ENCODE data around the gene JARID2. TPM values are rescaled to one million over a fixed set of nuclear protein-coding genes. Genes with fewer than 3 reads are reported as not detected.

Gene JARID2
- total RNA-seq, 1 experiment from 2014 or later, result 180 TPM

GRCh38 chr6:15370733-15371671 lies 125.1 kb downstream of the JARID2 start (continued):
- TF ChIP-seq FOXJ3 (CRISPR knock-in tag; IDR thresholded peaks at IDR 0.05; ENCODE audit: borderline replicate concordance) (no peak), ZNF219 (CRISPR knock-in tag; IDR thresholded peaks at IDR 0.05; ENCODE audit: borderline replicate concordance) (no peak), ZNF232 (CRISPR knock-in tag; IDR thresholded peaks at IDR 0.05) (no peak), MYBL2 (CRISPR knock-in tag; IDR thresholded peaks at IDR 0.05) (no peak), FOXP4 (CRISPR knock-in tag; IDR thresholded peaks at IDR 0.05) (no peak), SP1 (CRISPR knock-in tag; conservative IDR thresholded peaks at IDR 0.05) (no peak), ZNF512 (CRISPR knock-in tag; IDR thresholded peaks at IDR 0.05; ENCODE audit: borderline replicate concordance) (no peak), HMGA2 (CRISPR knock-in tag; IDR thresholded peaks at IDR 0.05) (no peak)

- no peak for ATAC-seq
- Mint-ChIP-seq H3K27ac (no peak overlapping the region), H3K4me3 (no peak overlapping the region), H3K9me3 (no peaks in the 10 kb centered on the region), H3K36me3 (peaks cover 11% of the 10 kb centered on the region), H3K27me3 (ENCODE audit: low read depth) (no peaks in the 10 kb centered on the region), H3K4me1 (peaks cover 47% of the 10 kb centered on the region)
- CTCF ChIA-PET, result no interaction called here
- DNase-seq (ENCODE audit: low spot score), result no peak
- POLR2A ChIA-PET, result interaction anchor here (1.3 kb wide), 1 partner anchor 20 kb away, joined by 3 read pairs; no protein-coding TSS in a partner anchor
- TF ChIP-seq CTCF (IDR thresholded peaks at IDR 0.05) (no peak), CREB1 (CRISPR knock-in tag; IDR thresholded peaks at IDR 0.05) (no peak), MXD4 (CRISPR knock-in tag; IDR thresholded peaks at IDR 0.05; ENCODE audit: borderline replicate concordance) (no peak), AFF4 (CRISPR knock-in tag; IDR thresholded peaks at IDR 0.05; ENCODE audit: borderline replicate concordance) (no peak), SP1 (CRISPR knock-in tag; conservative IDR thresholded peaks at IDR 0.05) (no peak), ATF6 (CRISPR knock-in tag; IDR thresholded peaks at IDR 0.05) (no peak)
Measured at GRCh38 chr6:15372932-15373331, 127.1 kb downstream of the JARID2 start.

All from WTC11 (cell line).